HS-5 (cell line): ENCODE results near the gene CDK11B.

Experiments used
- DNase-seq: peaks from one replicate; pipeline ENCODE4 v3.0.0-alpha.2; 2012; ENCODE audit warnings: low read depth

The CDK11B gene

GRCh38 chr1:1615256-1616044, 43.4 kb downstream of the CDK11B start, which contains the start of gene MIB2:
TSS of gene MIB2 (plus strand) at chr1:1615500. CDS start at chr1:1623453, 7,953 bp downstream.
- peak; percentile 80 for DNase-seq

- DNase-seq: no peak
Measured at GRCh38 chr1:1614954-1615255, 43.9 kb downstream of the CDK11B start.

GRCh38 chr1:1614204-1614953, 44.4 kb downstream of the CDK11B start:
- no peak for DNase-seq

- DNase-seq: no peak
Measured at GRCh38 chr1:1613509-1614082, 45.2 kb downstream of the CDK11B start.

GRCh38 chr1:1612104-1612400, 46.8 kb downstream of the CDK11B start:
- DNase-seq: no peak

GRCh38 chr1:1610796-1611195, 48.0 kb downstream of the CDK11B start:
- DNase-seq: no peak

- no peak for DNase-seq
Measured at GRCh38 chr1:1609822-1610485, 48.9 kb downstream of the CDK11B start.

GRCh38 chr1:1606232-1606631, 52.6 kb downstream of the CDK11B start:
- DNase-seq: no peak

GRCh38 chr1:1605724-1606123, 53.1 kb downstream of the CDK11B start:
- no peak for DNase-seq

- no peak for DNase-seq
Measured at GRCh38 chr1:1605034-1605591, 53.7 kb downstream of the CDK11B start.

GRCh38 chr1:1604374-1605033, 54.3 kb downstream of the CDK11B start:
- DNase-seq: no peak

GRCh38 chr1:1603671-1604373, 55.0 kb downstream of the CDK11B start:
- no peak for DNase-seq

GRCh38 chr1:1602968-1603506, 55.8 kb downstream of the CDK11B start:
- DNase-seq: no peak

GRCh38 chr1:1602304-1602967, 56.4 kb downstream of the CDK11B start:
- DNase-seq: no peak

GRCh38 chr1:1601564-1602303, 57.1 kb downstream of the CDK11B start:
- DNase-seq: no peak

GRCh38 chr1:1600861-1601563, 57.8 kb downstream of the CDK11B start:
- DNase-seq: no peak

- DNase-seq: no peak
Measured at GRCh38 chr1:1599935-1600860, 58.6 kb downstream of the CDK11B start, which contains the start of gene FNDC10. TSS of gene FNDC10 (minus strand) at chr1:1600135. CDS start at chr1:1600015, 120 bp downstream.
